ENCODE measurements around the gene MBNL3. TPM values are rescaled to one million over a fixed set of nuclear protein-coding genes. Genes with fewer than 3 reads are reported as not detected.
"Not testable (repeated sequence)": the region's sequence is repeated elsewhere in the genome, so short reads cannot be mapped to it uniquely, and the experiment has no call there.

MBNL3 gene
- total RNA-seq, 1 donor from 2014 or later = 2.8 TPM

GRCh38 chrX:132367984-132368383, 120.9 kb downstream of the MBNL3 start:
- DNase-seq = no peak

- no peak for DNase-seq
These were observed 121.5 kb downstream of the MBNL3 start for GRCh38 chrX:132367314-132367713.

- DNase-seq = no peak
These were observed 123.3 kb downstream of the MBNL3 start for GRCh38 chrX:132365490-132365889.

- no peak for DNase-seq
These were observed 124.5 kb downstream of the MBNL3 start for GRCh38 chrX:132364313-132364712.

GRCh38 chrX:132353430-132353829, 135.4 kb downstream of the MBNL3 start:
- no peak for DNase-seq

GRCh38 chrX:132336172-132336571, 152.7 kb downstream of the MBNL3 start:
- no peak for DNase-seq

- no peak for DNase-seq
These were observed 155.5 kb downstream of the MBNL3 start for GRCh38 chrX:132333351-132333750.

- DNase-seq = no peak
These were observed 157.3 kb downstream of the MBNL3 start for GRCh38 chrX:132331532-132331931.

GRCh38 chrX:132331000-132331399, 157.8 kb downstream of the MBNL3 start:
- no peak for DNase-seq

- DNase-seq = no peak
These were observed 158.6 kb downstream of the MBNL3 start for GRCh38 chrX:132330156-132330729.

GRCh38 chrX:132326960-132327359, 161.9 kb downstream of the MBNL3 start:
- DNase-seq = not testable (repeated sequence)

All from occipital lobe (tissue), 2 donors.